B cell (primary cell): ENCODE results near the gene SEMA6A. TPM values are rescaled to one million over a fixed set of nuclear protein-coding genes. Genes with fewer than 3 reads are reported as not detected.

ENCODE experiments used
- ATAC-seq: fragments of 200-7000 bp; cut with Tn5 transposase; one replicate; pipeline ENCODE4 v1.10.0; 2021; ENCODE audit warnings: low read depth, mild to moderate bottlenecking, moderate number of reproducible peaks, moderate library complexity
- CTCF ChIA-PET: fragments of 350-600 bp; sonication (Branson Sonifier 250); formaldehyde crosslinking; loops from one replicate; lab custom pipeline; 2021; ENCODE audit warnings: antibody characterized with exemption, inconsistent platforms; lab: Charles Lee
- POLR2A ChIA-PET: fragments of 350-600 bp; sonication (Branson Sonifier 250); formaldehyde crosslinking; loops from one replicate; lab custom pipeline; 2021; ENCODE audit warnings: antibody characterized with exemption; lab: Charles Lee
- DNase-seq: peaks from one replicate; pipeline ENCODE4 v3.0.0; 2013
- H2AFZ ChIP-seq: 2 replicates; pipeline ENCODE4 v1.6.1; 2012; ENCODE audit warnings: mild to moderate bottlenecking, low read depth, low read length; ENCODE audit not compliant: insufficient read depth, poor library complexity, severe bottlenecking
- H3K27ac ChIP-seq, 2 donors: 1 replicate in 1 of 2; 2 replicates in 1 of 2; pipeline ENCODE4 v1.5.1; 2012 to 2013; ENCODE audit warnings: low read length in 2 of 2, mild to moderate bottlenecking in 2 of 2, moderate library complexity in 1 of 2
- H3K27me3 ChIP-seq, 4 experiments: fragments of 200-600 bp in 1 of 4; sonication (generic) in 1 of 4; replicated peaks in 1 of 4; 1 replicate in 2 of 4; 2 replicates in 2 of 4; pipeline versions ENCODE4 v1.6.1 to v1.7.0; 2013 to 2016; ENCODE audit warnings: low read length in 3 of 4, mild to moderate bottlenecking in 2 of 4, mixed read lengths in 1 of 4, moderate library complexity in 1 of 4; ENCODE audit not compliant: insufficient read depth in 4 of 4, control insufficient read depth in 3 of 4; ENCODE audit errors: control extremely low read depth in 1 of 4
- H3K36me3 ChIP-seq, 2 experiments: replicated peaks in 1 of 2; 1 replicate in 1 of 2; 2 replicates in 1 of 2; pipeline versions ENCODE4 v1.6.1 to v1.7.1; 2013; ENCODE audit warnings: low read length in 1 of 2; ENCODE audit not compliant: insufficient read depth in 2 of 2, control insufficient read depth in 1 of 2; ENCODE audit errors: control extremely low read depth in 1 of 2, extremely low read depth in 1 of 2
- H3K4me1 ChIP-seq, 2 donors: fragments of 200-600 bp in 1 of 2; sonication (generic) in 1 of 2; 1 replicate in 1 of 2; 2 replicates in 1 of 2; pipeline versions ENCODE4 v1.5.1 to v1.6.1; 2013 to 2017; ENCODE audit warnings: low read length in 2 of 2; ENCODE audit not compliant: control insufficient read depth in 2 of 2, insufficient read depth in 2 of 2
- H3K4me2 ChIP-seq: replicated peaks from 2 replicates; pipeline ENCODE3; 2012; ENCODE audit warnings: mild to moderate bottlenecking, low read depth, low read length; ENCODE audit not compliant: poor library complexity, severe bottlenecking
- H3K4me3 ChIP-seq, 5 experiments: fragments of 200-600 bp in 1 of 5; sonication (generic) in 1 of 5; 1 replicate in 3 of 5; 2 replicates in 2 of 5; pipeline versions ENCODE4 v1.5.1 to v1.7.0; 2011 to 2016; ENCODE audit warnings: low read length in 4 of 5, mild to moderate bottlenecking in 4 of 5, low read depth in 2 of 5, control low read depth in 1 of 5, moderate library complexity in 1 of 5; ENCODE audit not compliant: insufficient read depth in 1 of 5; ENCODE audit errors: control extremely low read depth in 1 of 5, extremely low read depth in 1 of 5
- H3K79me2 ChIP-seq: fragments of 200-600 bp; sonication (generic); one replicate; pipeline ENCODE4 v1.6.0; 2016; ENCODE audit warnings: low read length; ENCODE audit not compliant: control insufficient read depth, insufficient read depth
- H3K9ac ChIP-seq: fragments of 200-600 bp; sonication (generic); 2 replicates; pipeline ENCODE4 v1.6.1; 2017; ENCODE audit warnings: mild to moderate bottlenecking, low read length, moderate library complexity
- H3K9me3 ChIP-seq, 3 donors: one replicate each; pipeline versions ENCODE4 v1.6.1 to v1.7.1; 2013; ENCODE audit warnings: low read length in 2 of 3; ENCODE audit not compliant: control insufficient read depth in 2 of 3, insufficient read depth in 1 of 3; ENCODE audit errors: control extremely low read depth in 1 of 3
- H4K20me1 ChIP-seq: 2 replicates; pipeline ENCODE4 v1.6.0; 2012; ENCODE audit warnings: mild to moderate bottlenecking, low read length; ENCODE audit not compliant: insufficient read depth, control insufficient read depth, poor library complexity, severe bottlenecking
- H3K27ac Mint-ChIP-seq: one replicate; pipeline ENCODE4 v1.8.0; 2021; ENCODE audit warnings: mixed read lengths
- H3K27me3 Mint-ChIP-seq: one replicate; pipeline ENCODE4 v1.8.0; 2021; ENCODE audit warnings: mixed read lengths
- H3K4me1 Mint-ChIP-seq: one replicate; pipeline ENCODE4 v1.8.0; 2021; ENCODE audit warnings: mixed read lengths
- H3K4me3 Mint-ChIP-seq: one replicate; pipeline ENCODE4 v1.8.0; 2021; ENCODE audit warnings: mixed read lengths
- H3K9me3 Mint-ChIP-seq: one replicate; pipeline ENCODE4 v1.8.0; 2022; ENCODE audit warnings: mixed read lengths; ENCODE audit not compliant: insufficient read depth
- CTCF ChIP-seq: fragments of 200-600 bp; IDR thresholded peaks from one replicate; pipeline ENCODE4 v1.8.0; 2022; ENCODE audit warnings: antibody characterized with exemption, mild to moderate bottlenecking
- EZH2 ChIP-seq: IDR thresholded peaks from 2 replicates; pipeline ENCODE4 v1.6.1; 2012; ENCODE audit warnings: borderline replicate concordance, low read depth, mild to moderate bottlenecking, moderate library complexity, low read length; ENCODE audit not compliant: insufficient read depth, poor library complexity, severe bottlenecking
- WGBS: methylation state at CpG from one replicate; pipeline ENCODE4 v1.1.5; 2013; ENCODE audit warnings: missing lambda C conversion rate; ENCODE audit not compliant: insufficient coverage; 5-methylcytosine and 5-hydroxymethylcytosine counted together
- intact Hi-C: fragments of 100-400 bp; cut with micrococcal nuclease; formaldehyde crosslinking; loops from one replicate; pipeline ENCODE4 v1.10.0; 2022
- polyA plus RNA-seq: library from polyadenylated mRNA; depleted of rRNA; stranded (reverse); fragments of >200 nt; gene quantifications from 2 replicates; pipeline ENCODE4 v1.2.3, GENCODE V29; 2012
- total RNA-seq, 2 donors: library from RNA; stranded (reverse); fragments of 120-200 nt in 1 of 2; gene quantifications; 1 replicate in 1 of 2; 2 replicates in 1 of 2; pipeline versions ENCODE4 v1.2.3 to v1.2.4, GENCODE V29; 2013 to 2022

Gene SEMA6A
- total and polyA plus RNA-seq, 2 donors (not counting 1 experiment from before 2014, with no cell fraction given), result 0.44 TPM; not detected in 1

GRCh38 chr5:116517488-116517887, 57.1 kb downstream of the SEMA6A start:
- intact Hi-C loops, result no loop called here
- no peak overlapping the region for H3K4me3 Mint-ChIP-seq
- H3K4me1 Mint-ChIP-seq, result no peaks in the 10 kb centered on the region
- Histone ChIP-seq H3K4me2 (no peak overlapping the region), H3K79me2 (no peaks in the 10 kb centered on the region), H3K4me3 (no peak overlapping the region), H2AFZ (no peak overlapping the region), H3K36me3 (no peaks in the 10 kb centered on the region), H3K9me3 (no peaks in the 10 kb centered on the region), H3K27ac (no peak overlapping the region), H3K9ac (no peak overlapping the region), H4K20me1 (no peaks in the 10 kb centered on the region), H3K4me1 (no peaks in the 10 kb centered on the region), H3K27me3 (no peaks in the 10 kb centered on the region)
- CTCF ChIA-PET, result no interaction called here
- no peak for DNase-seq
- no peak for ATAC-seq
- TF ChIP-seq CTCF (no peak), EZH2 (no peak)
- POLR2A ChIA-PET, result no interaction called here
- no CpG with 5 or more reads among the region's 2 CpGs for WGBS
- H3K27me3 Mint-ChIP-seq, result no peaks in the 10 kb centered on the region
- no peak overlapping the region for H3K27ac Mint-ChIP-seq
- no peaks in the 10 kb centered on the region for H3K9me3 Mint-ChIP-seq

- Histone ChIP-seq H3K4me2 (no peak overlapping the region), H3K4me1 (no peaks in the 10 kb centered on the region), H3K27ac (no peak overlapping the region), H3K4me3 (no peak overlapping the region), H3K9ac (no peak overlapping the region), H3K36me3 (no peaks in the 10 kb centered on the region), H4K20me1 (no peaks in the 10 kb centered on the region), H2AFZ (no peak overlapping the region), H3K27me3 (no peaks in the 10 kb centered on the region), H3K79me2 (no peaks in the 10 kb centered on the region), H3K9me3 (no peaks in the 10 kb centered on the region)
- no peaks in the 10 kb centered on the region for H3K4me1 Mint-ChIP-seq
- H3K27ac Mint-ChIP-seq, result no peak overlapping the region
- ATAC-seq (no peak), DNase-seq (no peak)
- POLR2A ChIA-PET, result no interaction called here
- H3K4me3 Mint-ChIP-seq, result no peak overlapping the region
- CTCF ChIA-PET, result no interaction called here
- intact Hi-C loops, result no loop called here
- 50% methylated on average over 1 of the region's 4 CpGs for WGBS
- no peaks in the 10 kb centered on the region for H3K9me3 Mint-ChIP-seq
- TF ChIP-seq CTCF, result no peak
- TF ChIP-seq EZH2, result no peak
- H3K27me3 Mint-ChIP-seq, result no peaks in the 10 kb centered on the region
Measured at GRCh38 chr5:116516021-116516420, 58.6 kb downstream of the SEMA6A start.
